MM.1S (cell line): ENCODE results near the gene ADGRV1.

Experiments used
- CTCF ChIP-seq: fragments of 300-600 bp; sonication (generic); IDR thresholded peaks from 2 replicates; pipeline ENCODE4 v1.5.1; 2016; ENCODE audit warnings: antibody characterized with exemption, low read length, mixed read lengths
- EZH2 ChIP-seq: fragments of 300-600 bp; sonication (generic); optimal IDR thresholded peaks from 2 replicates; pipeline ENCODE3; 2017; ENCODE audit warnings: low read depth, mild to moderate bottlenecking, antibody characterized with exemption, low read length, mixed read lengths
- EZH2phosphoT487 ChIP-seq: fragments of 300-600 bp; sonication (generic); IDR thresholded peaks from 2 replicates; pipeline ENCODE4 v1.6.1; 2018; ENCODE audit warnings: antibody characterized with exemption, low read length

- TF ChIP-seq CTCF (no peak), EZH2phosphoT487 (no peak), EZH2 (no peak)
These were observed 517.5 kb downstream of the ADGRV1 start for GRCh38 chr5:91076138-91076537.
